Right lobe of liver (tissue), 4 donors: ENCODE data around the gene DOCK1.

ENCODE experiments used
- CTCF ChIP-seq, 4 donors: fragments of 200-600 bp in 3 of 4; fragments of 450-650 bp in 1 of 4; IDR thresholded peaks; one replicate each; pipeline versions ENCODE4 v1.5.1 to v1.8.0; 2016 to 2022; ENCODE audit warnings: antibody characterized with exemption in 4 of 4, mild to moderate bottlenecking in 2 of 4
- POLR2A ChIP-seq: fragments of 450-650 bp; IDR thresholded peaks from one replicate; pipeline ENCODE4 v1.6.1; 2017; ENCODE audit warnings: antibody characterized with exemption, mild to moderate bottlenecking
- donor health status: DM: no; HTN: no; CAD: no.
- donor health status: DM: no; HTN: no; CAD: no.
- donor health status: DM: no; HTN: yes; CAD: no.

- no peak for TF ChIP-seq POLR2A
- no peak for TF ChIP-seq CTCF (IDR thresholded peaks at IDR 0.05)
Observed at GRCh38 chr10:127468632-127469031, 563.4 kb downstream of the DOCK1 start.
